Vagina (tissue), 2 donors: Measurements from ENCODE around the gene FCHO2.

Source experiments
- POLR2AphosphoS5 ChIP-seq, 2 donors: sonication (generic); formaldehyde crosslinking; IDR thresholded peaks; one replicate each; pipeline ENCODE4 v1.9.0; 2017; ENCODE audit warnings: antibody characterized with exemption in 2 of 2, mild to moderate bottlenecking in 2 of 2, low read depth in 1 of 2; ENCODE audit not compliant: insufficient read depth in 1 of 2
- TF ChIP-seq, protein P1 (sequence below), 3 experiments: fragments of 450-650 bp in 2 of 3; fragments of 200-600 bp in 1 of 3; sonication (generic) in 1 of 3; IDR thresholded peaks; one replicate each; pipeline ENCODE4 v1.5.1; 2017 to 2019; ENCODE audit warnings: antibody characterized with exemption in 3 of 3, mild to moderate bottlenecking in 2 of 3, moderate library complexity in 2 of 3

GRCh38 chr5:73111536-73111935 is 155.7 kb downstream of the FCHO2 start:
- TF ChIP-seq, protein P1, sequence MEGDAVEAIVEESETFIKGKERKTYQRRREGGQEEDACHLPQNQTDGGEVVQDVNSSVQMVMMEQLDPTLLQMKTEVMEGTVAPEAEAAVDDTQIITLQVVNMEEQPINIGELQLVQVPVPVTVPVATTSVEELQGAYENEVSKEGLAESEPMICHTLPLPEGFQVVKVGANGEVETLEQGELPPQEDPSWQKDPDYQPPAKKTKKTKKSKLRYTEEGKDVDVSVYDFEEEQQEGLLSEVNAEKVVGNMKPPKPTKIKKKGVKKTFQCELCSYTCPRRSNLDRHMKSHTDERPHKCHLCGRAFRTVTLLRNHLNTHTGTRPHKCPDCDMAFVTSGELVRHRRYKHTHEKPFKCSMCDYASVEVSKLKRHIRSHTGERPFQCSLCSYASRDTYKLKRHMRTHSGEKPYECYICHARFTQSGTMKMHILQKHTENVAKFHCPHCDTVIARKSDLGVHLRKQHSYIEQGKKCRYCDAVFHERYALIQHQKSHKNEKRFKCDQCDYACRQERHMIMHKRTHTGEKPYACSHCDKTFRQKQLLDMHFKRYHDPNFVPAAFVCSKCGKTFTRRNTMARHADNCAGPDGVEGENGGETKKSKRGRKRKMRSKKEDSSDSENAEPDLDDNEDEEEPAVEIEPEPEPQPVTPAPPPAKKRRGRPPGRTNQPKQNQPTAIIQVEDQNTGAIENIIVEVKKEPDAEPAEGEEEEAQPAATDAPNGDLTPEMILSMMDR (IDR thresholded peaks at IDR 0.05), result no peak
- TF ChIP-seq POLR2AphosphoS5 (IDR thresholded peaks at IDR 0.05; ENCODE audit: insufficient read depth in 1 of 2, low read depth in 1 of 2), result no peak
